ENCODE measurements around the gene P2RY11.

DNA sequence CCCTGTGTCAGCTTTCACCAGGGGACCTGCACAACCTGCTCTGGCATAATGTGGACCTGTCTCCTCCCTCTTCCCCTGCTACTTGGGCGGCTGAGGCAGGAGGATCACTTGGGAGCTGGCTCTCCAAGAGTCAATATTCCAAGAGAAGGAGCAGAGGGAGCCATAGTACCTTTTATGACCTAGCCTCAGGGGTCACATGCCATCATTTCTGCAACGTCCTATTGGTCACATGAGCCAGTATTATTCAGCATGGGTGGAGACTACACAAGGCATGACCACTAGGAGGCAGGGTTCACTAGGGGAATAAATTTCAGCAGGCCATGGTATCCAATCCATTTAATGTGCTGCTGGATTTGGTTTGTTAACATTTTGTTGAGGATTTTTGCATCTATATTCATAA, 37.3 kb upstream of the P2RY11 start:
- TF ChIP-seq EZH2 (IDR thresholded peaks at IDR 0.05; ENCODE audit: borderline replicate concordance), result no peak
- TF ChIP-seq, protein P1, sequence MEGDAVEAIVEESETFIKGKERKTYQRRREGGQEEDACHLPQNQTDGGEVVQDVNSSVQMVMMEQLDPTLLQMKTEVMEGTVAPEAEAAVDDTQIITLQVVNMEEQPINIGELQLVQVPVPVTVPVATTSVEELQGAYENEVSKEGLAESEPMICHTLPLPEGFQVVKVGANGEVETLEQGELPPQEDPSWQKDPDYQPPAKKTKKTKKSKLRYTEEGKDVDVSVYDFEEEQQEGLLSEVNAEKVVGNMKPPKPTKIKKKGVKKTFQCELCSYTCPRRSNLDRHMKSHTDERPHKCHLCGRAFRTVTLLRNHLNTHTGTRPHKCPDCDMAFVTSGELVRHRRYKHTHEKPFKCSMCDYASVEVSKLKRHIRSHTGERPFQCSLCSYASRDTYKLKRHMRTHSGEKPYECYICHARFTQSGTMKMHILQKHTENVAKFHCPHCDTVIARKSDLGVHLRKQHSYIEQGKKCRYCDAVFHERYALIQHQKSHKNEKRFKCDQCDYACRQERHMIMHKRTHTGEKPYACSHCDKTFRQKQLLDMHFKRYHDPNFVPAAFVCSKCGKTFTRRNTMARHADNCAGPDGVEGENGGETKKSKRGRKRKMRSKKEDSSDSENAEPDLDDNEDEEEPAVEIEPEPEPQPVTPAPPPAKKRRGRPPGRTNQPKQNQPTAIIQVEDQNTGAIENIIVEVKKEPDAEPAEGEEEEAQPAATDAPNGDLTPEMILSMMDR (IDR thresholded peaks at IDR 0.05; ENCODE audit: poor library complexity), result peak; percentile 44
